GM13976 (cell line): ENCODE measurements around the gene VDAC1.

Source experiments
- DNase-seq: peaks from one replicate; pipeline ENCODE4 v3.0.0; 2012; ENCODE audit warnings: low spot score
- in situ Hi-C: fragments of 300-500 bp; cut with MboI; formaldehyde crosslinking; loops from one replicate; pipeline ENCODE4 v1.12.0; 2022; ENCODE audit warnings: low sequenced_read_pairs, mixed read lengths, inconsistent platforms; ENCODE audit not compliant: unreplicated experiment
- TF ChIP-seq, protein P1 (sequence below): IDR thresholded peaks from 2 replicates; pipeline ENCODE4 v1.5.1; 2012; ENCODE audit warnings: borderline replicate concordance, mild to moderate bottlenecking; ENCODE audit not compliant: insufficient read depth; ENCODE audit errors: extremely low read depth, missing control alignments, control extremely low read depth

The VDAC1 gene

GRCh38 chr5:133992429-133993155 is 12.2 kb downstream of the VDAC1 start:
- TF ChIP-seq, protein P1, sequence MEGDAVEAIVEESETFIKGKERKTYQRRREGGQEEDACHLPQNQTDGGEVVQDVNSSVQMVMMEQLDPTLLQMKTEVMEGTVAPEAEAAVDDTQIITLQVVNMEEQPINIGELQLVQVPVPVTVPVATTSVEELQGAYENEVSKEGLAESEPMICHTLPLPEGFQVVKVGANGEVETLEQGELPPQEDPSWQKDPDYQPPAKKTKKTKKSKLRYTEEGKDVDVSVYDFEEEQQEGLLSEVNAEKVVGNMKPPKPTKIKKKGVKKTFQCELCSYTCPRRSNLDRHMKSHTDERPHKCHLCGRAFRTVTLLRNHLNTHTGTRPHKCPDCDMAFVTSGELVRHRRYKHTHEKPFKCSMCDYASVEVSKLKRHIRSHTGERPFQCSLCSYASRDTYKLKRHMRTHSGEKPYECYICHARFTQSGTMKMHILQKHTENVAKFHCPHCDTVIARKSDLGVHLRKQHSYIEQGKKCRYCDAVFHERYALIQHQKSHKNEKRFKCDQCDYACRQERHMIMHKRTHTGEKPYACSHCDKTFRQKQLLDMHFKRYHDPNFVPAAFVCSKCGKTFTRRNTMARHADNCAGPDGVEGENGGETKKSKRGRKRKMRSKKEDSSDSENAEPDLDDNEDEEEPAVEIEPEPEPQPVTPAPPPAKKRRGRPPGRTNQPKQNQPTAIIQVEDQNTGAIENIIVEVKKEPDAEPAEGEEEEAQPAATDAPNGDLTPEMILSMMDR: no peak
- no peak for DNase-seq
- in situ Hi-C loops: no loop called here

- TF ChIP-seq, protein P1: no peak
- no peak for DNase-seq
- in situ Hi-C loops: no loop called here
Observed at GRCh38 chr5:133991171-133991910, 13.4 kb downstream of the VDAC1 start.

DNA sequence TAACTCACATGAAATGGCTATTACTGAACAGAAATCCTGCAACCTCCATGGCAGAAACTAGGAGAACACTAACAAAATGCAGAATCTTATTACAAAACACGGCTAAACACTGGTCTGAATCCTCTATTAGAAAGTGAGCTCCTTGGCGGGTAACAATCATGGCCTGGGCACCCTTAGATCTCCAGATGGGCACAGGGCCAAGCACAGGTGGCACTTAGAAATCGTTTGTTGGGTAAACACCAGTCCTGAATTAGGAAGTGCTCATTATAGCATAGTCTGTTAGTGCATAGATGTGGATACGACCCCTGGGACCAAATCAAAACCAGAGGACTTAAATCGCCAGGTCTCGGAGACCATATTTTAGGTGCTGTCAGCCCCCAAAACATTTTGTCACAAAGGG is 14.4 kb downstream of the VDAC1 start:
- in situ Hi-C loops: no loop called here
- DNase-seq: no peak
- TF ChIP-seq, protein P1: no peak

DNA sequence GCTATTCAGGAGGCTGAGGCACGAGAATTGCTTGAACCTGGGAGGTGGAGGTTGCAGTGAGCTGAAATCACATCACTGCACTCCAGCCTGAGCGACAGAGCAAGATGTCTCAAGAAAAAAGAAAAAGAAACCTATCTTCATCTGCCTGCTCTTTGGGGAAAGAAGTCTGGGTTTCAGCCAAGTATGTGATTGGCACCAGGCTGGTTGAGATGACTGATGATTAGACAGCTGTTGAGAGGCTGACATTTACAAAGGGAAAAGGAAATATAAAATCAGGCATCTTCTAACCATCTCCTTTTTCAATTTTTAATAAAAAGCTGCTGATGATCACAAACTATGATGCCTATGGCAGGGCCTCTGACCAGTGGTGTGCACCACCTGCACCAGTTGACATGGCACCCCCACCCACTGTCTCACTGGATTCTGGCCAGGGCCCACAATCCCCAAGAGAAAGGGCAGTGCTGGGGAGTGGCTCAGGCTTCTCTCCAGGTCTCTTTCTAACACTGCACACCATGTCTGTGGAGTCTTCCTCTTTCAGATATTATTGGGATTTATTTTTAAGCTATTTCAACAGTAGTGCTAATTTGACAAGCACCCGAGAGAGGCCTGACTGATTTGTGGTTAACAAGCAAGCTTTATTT is 19.1 kb downstream of the VDAC1 start:
- in situ Hi-C loops: no loop called here
- TF ChIP-seq, protein P1: no peak
- no peak for DNase-seq

GRCh38 chr5:133983674-133984073 is 21.1 kb downstream of the VDAC1 start:
- in situ Hi-C loops: no loop called here
- no peak for DNase-seq
- TF ChIP-seq, protein P1: no peak

- TF ChIP-seq, protein P1: no peak
- in situ Hi-C loops: no loop called here
- no peak for DNase-seq
Observed at GRCh38 chr5:133981714-133982113, 23.1 kb downstream of the VDAC1 start.
